Lower leg skin (tissue), 4 donors: ENCODE results near the gene TADA2B. TPM values are rescaled to one million over a fixed set of nuclear protein-coding genes. Genes with fewer than 3 reads are reported as not detected.

Experiments
- DNase-seq, 2 donors: peaks; one replicate each; pipeline ENCODE4 v3.0.0-alpha.2; 2019; ENCODE audit warnings: low spot score in 2 of 2
- H3K4me3 ChIP-seq: fragments of 200-600 bp; sonication (generic); 2 replicates; pipeline ENCODE4 v1.5.1; 2017; ENCODE audit warnings: mild to moderate bottlenecking, low read depth; ENCODE audit not compliant: poor library complexity, severe bottlenecking
- CTCF ChIP-seq, 3 donors: fragments of 450-650 bp; IDR thresholded peaks; one replicate each; pipeline ENCODE4 v1.5.1; 2016; ENCODE audit warnings: antibody characterized with exemption in 3 of 3, mild to moderate bottlenecking in 3 of 3, moderate library complexity in 2 of 3
- POLR2A ChIP-seq, 2 donors: fragments of 450-650 bp; IDR thresholded peaks; one replicate each; pipeline ENCODE4 v1.6.1; 2016 to 2017; ENCODE audit warnings: antibody characterized with exemption in 2 of 2, mild to moderate bottlenecking in 1 of 2, moderate library complexity in 1 of 2
- WGBS, 2 donors: methylation state at CpG; one replicate each; pipeline ENCODE4 v1.1.5; 2018; 5-methylcytosine and 5-hydroxymethylcytosine counted together
- intact Hi-C: fragments of 100-400 bp; cut with DNase I; formaldehyde crosslinking; loops from one replicate; pipeline ENCODE4 v1.15.0; 2023; ENCODE audit warnings: low total_unique reads
- total RNA-seq, 4 donors: library from RNA; depleted of rRNA; stranded (reverse); fragments of >200 nt; gene quantifications; one replicate each; pipeline ENCODE4 v1.1.0, GENCODE V29; 2016

The TADA2B gene
- total RNA-seq, 4 donors from 2014 or later, result 26.2 to 30.0 (median 27.2) TPM

- intact Hi-C loops, result no loop called here
- TF ChIP-seq CTCF (IDR thresholded peaks at IDR 0.05) (no peak), POLR2A (IDR thresholded peaks at IDR 0.05) (no peak)
These were observed 3.8 kb downstream of the TADA2B start for GRCh38 chr4:7046971-7047370.

GRCh38 chr4:7048642-7049041 lies 5.5 kb downstream of the TADA2B start:
- DNase-seq, result no peak
- WGBS, 2 donors, result 88 to 96% methylated on average over 12 of the region's 12 CpGs
- intact Hi-C loops, result no loop called here
- H3K4me3 ChIP-seq, result no peak overlapping the region
- TF ChIP-seq POLR2A (IDR thresholded peaks at IDR 0.05) (no peak), CTCF (IDR thresholded peaks at IDR 0.05) (no peak)

More at GRCh38 chr4:7046971-7047370, 3.8 kb downstream of the TADA2B start:
- H3K4me3 ChIP-seq, result no peak overlapping the region
- WGBS, 2 donors, result 81 to 85% methylated on average over 9 of the region's 9 CpGs
- DNase-seq, result no peak

- 90 to 93% methylated on average over 4 of the region's 4 CpGs for WGBS, 2 donors
- no peak overlapping the region for H3K4me3 ChIP-seq
- TF ChIP-seq CTCF (IDR thresholded peaks at IDR 0.05), result no peak
- no peak for TF ChIP-seq POLR2A (IDR thresholded peaks at IDR 0.05)
- no peak for DNase-seq
- intact Hi-C loops, result no loop called here
These were observed 6.1 kb downstream of the TADA2B start for GRCh38 chr4:7049295-7049694.

GRCh38 chr4:7049739-7050138 lies 6.6 kb downstream of the TADA2B start:
- WGBS, 2 donors, result 79 to 88% methylated on average over 11 of the region's 11 CpGs
- DNase-seq, result no peak
- TF ChIP-seq CTCF (IDR thresholded peaks at IDR 0.05) (no peak), POLR2A (IDR thresholded peaks at IDR 0.05) (no peak)
- intact Hi-C loops, result no loop called here
- no peak overlapping the region for H3K4me3 ChIP-seq

- DNase-seq, result no peak
- TF ChIP-seq CTCF (IDR thresholded peaks at IDR 0.05) (no peak), POLR2A (IDR thresholded peaks at IDR 0.05) (no peak)
These were observed 7.4 kb downstream of the TADA2B start for GRCh38 chr4:7050481-7051143.

GRCh38 chr4:7051144-7051495 lies 7.9 kb downstream of the TADA2B start:
- 88 to 90% methylated on average over 8 to 12 of the region's 12 CpGs for WGBS, 2 donors

More at GRCh38 chr4:7050481-7051143, 7.4 kb downstream of the TADA2B start:
- WGBS, 2 donors, result 87 to 91% methylated on average over 16 to 33 of the region's 36 CpGs
- intact Hi-C loops, result no loop called here
- no peak overlapping the region for H3K4me3 ChIP-seq

More at GRCh38 chr4:7051144-7051495, 7.9 kb downstream of the TADA2B start:
- TF ChIP-seq CTCF (IDR thresholded peaks at IDR 0.05), result no peak
- no peak for TF ChIP-seq POLR2A (IDR thresholded peaks at IDR 0.05)
- intact Hi-C loops, result no loop called here
- no peak overlapping the region for H3K4me3 ChIP-seq
- no peak for DNase-seq
